PC-9 (cell line): ENCODE measurements around the gene ATRN.

Experiments used
- EZH2 ChIP-seq: fragments of 200-600 bp; sonication (generic); IDR thresholded peaks from 2 replicates; pipeline ENCODE4 v1.8.0; 2017; ENCODE audit warnings: antibody characterized with exemption, low read depth
- TF ChIP-seq, protein P1 (sequence below): fragments of 200-600 bp; sonication (generic); conservative IDR thresholded peaks from 2 replicates; pipeline ENCODE4 v1.6.1; 2017; ENCODE audit warnings: mixed run types, antibody characterized with exemption, mild to moderate bottlenecking, moderate library complexity

DNA sequence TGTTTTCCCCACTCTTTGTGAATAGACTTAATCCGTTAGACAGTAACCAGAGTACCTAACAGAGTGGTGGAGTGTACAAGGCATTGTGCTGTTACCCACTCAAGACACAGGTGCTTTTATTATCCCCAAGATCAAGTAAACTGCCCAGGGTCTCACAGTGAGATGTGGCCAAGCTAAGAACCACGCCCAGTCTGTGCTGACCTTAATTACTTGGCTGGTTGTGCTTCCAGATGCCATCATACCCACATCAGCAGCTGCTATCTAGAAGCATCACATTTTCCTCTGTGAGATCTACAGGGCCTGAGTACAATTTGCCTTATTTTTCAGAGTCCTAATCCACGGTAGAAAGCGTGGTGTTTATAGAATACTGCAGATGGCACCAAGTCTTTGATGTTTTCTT is 122.1 kb downstream of the ATRN start:
- TF ChIP-seq EZH2: no peak
- TF ChIP-seq, protein P1, sequence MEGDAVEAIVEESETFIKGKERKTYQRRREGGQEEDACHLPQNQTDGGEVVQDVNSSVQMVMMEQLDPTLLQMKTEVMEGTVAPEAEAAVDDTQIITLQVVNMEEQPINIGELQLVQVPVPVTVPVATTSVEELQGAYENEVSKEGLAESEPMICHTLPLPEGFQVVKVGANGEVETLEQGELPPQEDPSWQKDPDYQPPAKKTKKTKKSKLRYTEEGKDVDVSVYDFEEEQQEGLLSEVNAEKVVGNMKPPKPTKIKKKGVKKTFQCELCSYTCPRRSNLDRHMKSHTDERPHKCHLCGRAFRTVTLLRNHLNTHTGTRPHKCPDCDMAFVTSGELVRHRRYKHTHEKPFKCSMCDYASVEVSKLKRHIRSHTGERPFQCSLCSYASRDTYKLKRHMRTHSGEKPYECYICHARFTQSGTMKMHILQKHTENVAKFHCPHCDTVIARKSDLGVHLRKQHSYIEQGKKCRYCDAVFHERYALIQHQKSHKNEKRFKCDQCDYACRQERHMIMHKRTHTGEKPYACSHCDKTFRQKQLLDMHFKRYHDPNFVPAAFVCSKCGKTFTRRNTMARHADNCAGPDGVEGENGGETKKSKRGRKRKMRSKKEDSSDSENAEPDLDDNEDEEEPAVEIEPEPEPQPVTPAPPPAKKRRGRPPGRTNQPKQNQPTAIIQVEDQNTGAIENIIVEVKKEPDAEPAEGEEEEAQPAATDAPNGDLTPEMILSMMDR: no peak
